GM12873 (cell line): ENCODE data around the gene LPA.
"Not testable (repeated sequence)": the region's sequence is repeated elsewhere in the genome, so short reads cannot be mapped to it uniquely, and the experiment has no call there.

Experiments used
- TF ChIP-seq, protein P1 (sequence below): IDR thresholded peaks from 2 replicates; pipeline ENCODE4 v1.5.1; 2012; ENCODE audit warnings: low read depth, mild to moderate bottlenecking, moderate library complexity, low read length, control low read depth; ENCODE audit not compliant: insufficient read depth; ENCODE audit errors: missing control alignments

Gene LPA

GRCh38 chr6:160664198-160664597, at the start of gene LPA:
TSS of gene LPA (minus strand) at chr6:160664275. CDS start at chr6:160664214, 61 bp downstream.
- TF ChIP-seq, protein P1, sequence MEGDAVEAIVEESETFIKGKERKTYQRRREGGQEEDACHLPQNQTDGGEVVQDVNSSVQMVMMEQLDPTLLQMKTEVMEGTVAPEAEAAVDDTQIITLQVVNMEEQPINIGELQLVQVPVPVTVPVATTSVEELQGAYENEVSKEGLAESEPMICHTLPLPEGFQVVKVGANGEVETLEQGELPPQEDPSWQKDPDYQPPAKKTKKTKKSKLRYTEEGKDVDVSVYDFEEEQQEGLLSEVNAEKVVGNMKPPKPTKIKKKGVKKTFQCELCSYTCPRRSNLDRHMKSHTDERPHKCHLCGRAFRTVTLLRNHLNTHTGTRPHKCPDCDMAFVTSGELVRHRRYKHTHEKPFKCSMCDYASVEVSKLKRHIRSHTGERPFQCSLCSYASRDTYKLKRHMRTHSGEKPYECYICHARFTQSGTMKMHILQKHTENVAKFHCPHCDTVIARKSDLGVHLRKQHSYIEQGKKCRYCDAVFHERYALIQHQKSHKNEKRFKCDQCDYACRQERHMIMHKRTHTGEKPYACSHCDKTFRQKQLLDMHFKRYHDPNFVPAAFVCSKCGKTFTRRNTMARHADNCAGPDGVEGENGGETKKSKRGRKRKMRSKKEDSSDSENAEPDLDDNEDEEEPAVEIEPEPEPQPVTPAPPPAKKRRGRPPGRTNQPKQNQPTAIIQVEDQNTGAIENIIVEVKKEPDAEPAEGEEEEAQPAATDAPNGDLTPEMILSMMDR, result not testable (repeated sequence)

- TF ChIP-seq, protein P1, result not testable (repeated sequence)
Measured at GRCh38 chr6:160701918-160702680, 38.0 kb upstream of the LPA start, which contains the start of gene PLG. TSS of gene PLG (plus strand) at chr6:160702244. CDS start at chr6:160702305, 61 bp downstream.

GRCh38 chr6:160697826-160698225, 33.8 kb upstream of the LPA start:
- TF ChIP-seq, protein P1, result no peak

GRCh38 chr6:160692369-160692959, 28.4 kb upstream of the LPA start:
- TF ChIP-seq, protein P1, result peak; percentile 44

DNA sequence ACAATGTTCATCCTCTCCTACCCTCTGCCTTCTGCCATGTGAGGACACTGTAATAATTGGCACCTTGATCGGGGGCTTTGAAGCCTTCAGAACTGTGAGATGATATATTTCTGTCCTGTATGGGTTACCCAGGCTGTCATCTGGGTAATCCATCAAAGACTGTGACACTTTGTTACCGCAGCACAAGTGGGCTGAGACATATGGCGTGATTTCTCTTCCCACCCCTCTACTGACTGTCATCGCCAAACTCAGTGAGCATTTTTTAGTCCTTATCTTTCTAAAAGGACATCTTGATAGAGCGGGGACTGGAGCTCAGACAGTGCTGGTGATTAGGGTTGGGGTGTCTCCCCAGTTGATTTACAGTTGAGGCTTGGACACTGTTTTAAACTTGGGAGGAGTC, 27.5 kb upstream of the LPA start:
- TF ChIP-seq, protein P1, result no peak

DNA sequence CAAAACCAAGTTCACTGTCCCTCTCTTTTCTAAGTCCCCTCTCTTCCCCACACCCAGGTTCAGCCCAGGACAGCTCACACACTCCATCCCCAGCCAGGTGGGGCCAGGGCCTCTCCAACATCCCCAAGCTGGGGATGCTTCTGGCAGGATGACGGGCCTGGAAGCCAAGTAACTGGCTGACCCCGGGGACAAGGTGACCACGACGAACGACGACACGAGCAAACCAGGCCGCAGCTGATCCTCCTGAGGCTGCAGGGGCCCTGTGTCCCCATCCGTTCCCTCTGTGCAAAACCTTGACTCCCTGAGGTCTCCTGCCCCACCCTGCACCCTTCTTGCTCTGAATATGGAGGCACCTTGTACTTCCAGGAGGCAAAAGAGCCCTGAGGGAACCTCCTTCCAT, 26.4 kb upstream of the LPA start:
- TF ChIP-seq, protein P1, result no peak

DNA sequence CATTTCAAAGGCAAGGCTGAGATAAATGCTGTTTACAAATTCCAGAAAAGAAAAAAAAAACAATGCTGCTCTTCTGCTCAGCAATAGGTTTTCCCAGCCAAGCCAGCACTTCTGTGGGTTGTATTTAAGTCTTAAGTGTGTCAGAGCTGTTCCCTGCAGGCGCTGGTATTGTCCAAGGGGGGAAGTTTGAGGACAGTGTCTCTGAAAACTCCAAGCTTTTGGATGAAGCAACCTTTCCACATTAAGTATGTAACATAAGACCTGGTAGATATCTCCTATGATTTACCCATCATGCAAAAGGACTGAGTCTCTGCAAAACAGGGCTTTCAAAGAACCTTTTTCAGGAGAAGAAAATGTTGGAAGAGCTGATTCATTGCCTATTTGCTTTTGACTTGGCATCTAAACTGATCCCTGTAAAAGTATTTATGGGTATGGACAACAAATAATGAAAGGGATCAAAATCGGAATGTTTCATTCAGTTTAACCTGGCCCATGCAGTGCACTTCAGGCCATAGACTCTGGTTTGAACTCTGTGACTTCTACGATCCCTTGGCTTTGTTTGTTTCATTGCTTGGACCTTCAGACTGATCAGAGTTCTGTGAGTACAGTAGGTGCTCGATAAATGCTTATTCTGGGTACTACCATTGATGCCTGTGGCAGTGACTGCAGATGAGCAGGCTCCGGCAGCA, 21.8 kb upstream of the LPA start:
- TF ChIP-seq, protein P1, result no peak
